ENCODE results near the gene GTF2B.
"Not testable (repeated sequence)": the region's sequence is repeated elsewhere in the genome, so short reads cannot be mapped to it uniquely, and the experiment has no call there.

GTF2B gene

DNA sequence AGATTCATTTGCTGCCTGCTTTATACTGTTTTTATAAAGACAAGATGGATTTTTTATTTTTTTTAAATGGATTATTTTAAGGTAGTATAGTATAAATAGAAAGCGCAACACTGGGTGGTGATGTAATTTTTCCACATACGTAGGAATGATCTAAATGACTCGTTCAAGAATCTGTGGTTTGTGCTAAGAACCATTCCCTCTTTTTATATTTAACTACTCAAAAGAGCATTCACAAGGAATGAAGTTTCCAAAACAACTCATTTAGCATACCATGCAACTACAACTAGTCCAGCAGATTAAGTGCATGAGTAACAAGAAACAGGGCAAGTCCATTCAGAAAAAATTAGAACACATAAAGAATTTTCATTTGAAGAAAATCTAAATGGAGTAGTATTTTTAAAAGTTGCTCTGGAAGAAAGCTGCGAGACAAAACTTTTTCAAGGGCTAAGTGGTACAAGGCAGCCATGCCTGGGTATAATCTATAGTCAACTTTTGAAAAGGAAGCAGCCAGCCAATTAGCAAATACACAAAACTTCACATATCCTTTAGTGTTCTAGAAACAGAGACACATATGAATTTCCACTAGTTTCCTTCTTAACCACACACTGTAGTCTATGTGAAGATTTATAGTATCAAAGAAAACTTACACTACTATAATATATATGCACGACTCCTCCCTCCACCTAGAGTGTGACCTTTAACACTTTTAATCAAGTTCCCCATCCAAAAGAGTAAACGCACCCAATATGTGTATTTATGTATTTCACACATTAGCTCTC, 23.4 kb downstream of the GTF2B start:
- Mint-ChIP-seq H3K9me3 (no peaks in the 10 kb centered on the region), H3K36me3 (peaks cover 9% of the 10 kb centered on the region), H3K27ac (peak overlapping the region; percentile 81), H3K27me3 (no peaks in the 10 kb centered on the region), H3K4me1 (peaks cover 58% of the 10 kb centered on the region), H3K4me3 (peak overlapping the region; percentile 72)

DNA sequence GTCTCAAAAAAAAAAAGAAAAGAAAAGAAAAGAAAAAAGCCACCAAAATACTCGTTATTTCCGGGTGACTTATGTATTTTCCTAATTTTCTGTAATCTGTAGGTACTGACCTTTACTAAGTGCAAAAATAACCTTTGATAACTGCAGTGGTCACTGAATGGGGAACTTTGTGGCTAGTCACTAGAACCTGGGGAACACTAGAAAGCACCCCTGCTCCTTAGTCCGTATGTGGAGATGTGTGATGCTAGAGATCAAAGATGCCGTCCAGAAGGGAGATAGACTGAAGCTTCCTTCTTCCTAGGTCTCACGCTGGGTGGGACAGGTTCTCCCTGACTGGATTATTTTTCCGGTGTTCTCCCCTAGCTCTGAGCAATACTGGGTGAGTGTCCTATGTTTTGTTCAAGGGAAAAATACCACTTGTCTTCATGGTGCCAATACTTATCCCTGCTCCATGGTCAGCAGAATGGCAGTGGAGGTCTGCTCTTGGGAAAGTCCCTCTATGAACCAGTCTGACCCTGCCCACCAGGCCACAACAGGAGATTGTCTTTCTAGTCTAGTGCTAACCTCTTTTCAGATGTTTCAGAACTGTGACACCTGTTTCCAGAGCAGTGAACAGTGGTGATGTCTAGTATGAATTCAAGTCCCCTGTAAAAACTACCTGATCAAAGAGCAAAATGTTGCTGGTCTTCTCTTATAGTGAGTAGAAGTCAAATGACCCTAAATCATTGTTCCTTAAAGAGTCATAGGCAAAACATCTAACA, 39.9 kb downstream of the GTF2B start:
- peak overlapping the region; percentile 30 for H3K27ac Mint-ChIP-seq
- H3K36me3 Mint-ChIP-seq, result peaks cover 12% of the 10 kb centered on the region
- H3K4me3 Mint-ChIP-seq, result no peak overlapping the region

GRCh38 chr1:88847643-88848042, 43.7 kb downstream of the GTF2B start:
- no peaks in the 10 kb centered on the region for H3K27me3 Mint-ChIP-seq
- peaks cover 6% of the 10 kb centered on the region for H3K36me3 Mint-ChIP-seq
- no peaks in the 10 kb centered on the region for H3K4me1 Mint-ChIP-seq
- no peaks in the 10 kb centered on the region for H3K9me3 Mint-ChIP-seq
- no peak overlapping the region for H3K27ac Mint-ChIP-seq
- H3K4me3 Mint-ChIP-seq, result no peak overlapping the region

More for the DNA sequence above, 39.9 kb downstream of the GTF2B start:
- Mint-ChIP-seq H3K9me3 (no peaks in the 10 kb centered on the region), H3K27me3 (no peaks in the 10 kb centered on the region), H3K4me1 (no peaks in the 10 kb centered on the region)

DNA sequence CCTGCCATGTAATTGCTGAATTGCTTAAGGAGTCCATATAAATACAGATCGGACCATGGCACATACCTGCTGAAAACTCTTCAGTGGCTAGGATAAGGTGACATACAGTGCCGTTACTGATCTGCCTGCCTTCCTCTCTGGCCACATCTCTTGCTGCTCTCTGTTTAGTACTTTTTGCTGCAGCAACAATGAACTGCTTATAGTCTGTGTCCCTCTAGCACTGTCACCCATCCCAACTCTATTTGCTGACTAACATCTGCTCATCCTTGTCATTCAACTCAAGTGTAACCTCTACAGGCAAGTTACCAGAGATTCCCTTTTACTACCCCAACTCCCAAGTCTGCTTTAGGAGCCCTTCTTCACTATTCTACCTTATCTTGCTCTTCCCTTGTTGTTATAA, 65.6 kb downstream of the GTF2B start:
- Mint-ChIP-seq H3K27ac (no peak overlapping the region), H3K36me3 (peaks cover 10% of the 10 kb centered on the region), H3K9me3 (no peaks in the 10 kb centered on the region), H3K27me3 (no peaks in the 10 kb centered on the region), H3K4me1 (no peaks in the 10 kb centered on the region), H3K4me3 (no peak overlapping the region)

GRCh38 chr1:88819642-88820041, 71.7 kb downstream of the GTF2B start:
- not testable (repeated sequence) for H3K27ac Mint-ChIP-seq, H3K4me1 Mint-ChIP-seq, H3K27me3 Mint-ChIP-seq, H3K4me3 Mint-ChIP-seq, H3K9me3 Mint-ChIP-seq
- H3K36me3 Mint-ChIP-seq, result peaks cover 13% of the 10 kb centered on the region

DNA sequence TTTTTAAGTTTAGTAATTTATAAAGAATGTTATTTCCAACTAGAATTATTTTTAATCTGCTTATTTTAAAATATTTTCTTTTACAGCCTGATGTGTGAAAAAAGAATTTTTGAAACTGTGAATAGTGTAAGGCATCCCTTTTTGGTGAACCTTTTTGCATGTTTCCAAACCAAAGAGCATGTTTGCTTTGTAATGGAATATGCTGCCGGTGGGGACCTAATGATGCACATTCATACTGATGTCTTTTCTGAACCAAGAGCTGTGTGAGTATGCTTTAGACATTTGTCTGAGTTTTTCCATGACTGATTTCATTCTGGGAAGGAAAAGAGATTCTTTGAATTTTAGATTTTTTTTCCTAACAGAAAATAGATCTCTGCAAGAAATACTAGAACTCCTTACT, 77.9 kb downstream of the GTF2B start:
- Mint-ChIP-seq H3K4me3 (no peak overlapping the region), H3K36me3 (peaks cover 17% of the 10 kb centered on the region), H3K9me3 (no peaks in the 10 kb centered on the region), H3K27me3 (no peaks in the 10 kb centered on the region), H3K4me1 (no peaks in the 10 kb centered on the region), H3K27ac (no peak overlapping the region)

GRCh38 chr1:88812366-88812765, 79.0 kb downstream of the GTF2B start:
- Mint-ChIP-seq H3K36me3 (peaks cover 13% of the 10 kb centered on the region), H3K4me1 (no peaks in the 10 kb centered on the region), H3K27ac (no peak overlapping the region), H3K9me3 (no peaks in the 10 kb centered on the region), H3K4me3 (no peak overlapping the region), H3K27me3 (no peaks in the 10 kb centered on the region)

- Mint-ChIP-seq H3K36me3 (peaks cover 30% of the 10 kb centered on the region), H3K27ac (no peak overlapping the region), H3K27me3 (no peaks in the 10 kb centered on the region), H3K4me1 (peaks cover 13% of the 10 kb centered on the region), H3K9me3 (no peaks in the 10 kb centered on the region), H3K4me3 (no peak overlapping the region)
Observed at GRCh38 chr1:88803444-88803843, 87.9 kb downstream of the GTF2B start.

DNA sequence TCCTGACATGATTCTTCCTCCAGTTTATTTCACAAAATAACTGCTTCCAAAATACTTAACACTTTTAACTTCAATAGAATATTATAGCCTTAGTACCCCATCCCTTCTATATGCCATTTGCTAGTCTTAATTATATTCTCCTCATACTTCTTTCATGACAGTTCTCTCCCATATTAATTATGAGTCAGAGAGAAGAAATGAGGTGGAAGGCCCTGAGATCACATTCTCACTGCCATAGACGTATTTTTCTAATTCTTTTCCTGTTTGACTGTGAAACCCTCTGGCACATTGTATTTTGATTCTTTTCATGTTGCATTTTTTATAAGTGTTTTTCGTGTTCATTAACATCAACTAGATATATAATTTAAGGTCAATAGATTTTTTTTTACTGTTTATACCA, 88.4 kb downstream of the GTF2B start:
- no peak overlapping the region for H3K4me3 Mint-ChIP-seq
- H3K27me3 Mint-ChIP-seq, result no peaks in the 10 kb centered on the region
- peak overlapping the region; percentile 14 for H3K27ac Mint-ChIP-seq
- H3K4me1 Mint-ChIP-seq, result peaks cover 13% of the 10 kb centered on the region
- no peaks in the 10 kb centered on the region for H3K9me3 Mint-ChIP-seq
- H3K36me3 Mint-ChIP-seq, result peaks cover 32% of the 10 kb centered on the region

All from activated naive CD4-positive, alpha-beta T cell treated with anti-CD3 and anti-CD28 coated beads, Interleukin-2, amount 50 U/mL, for 24 hours (primary cell).